H1 (cell line): Measurements from ENCODE around the gene CRB2. TPM values are rescaled to one million over a fixed set of nuclear protein-coding genes. Genes with fewer than 3 reads are reported as not detected.

Source experiments
- CTCF ChIA-PET: fragments of 300-600 bp; sonication (Branson Sonifier 250); formaldehyde crosslinking; loops from one replicate; lab custom pipeline; 2021; ENCODE audit not compliant: partially characterized antibody; lab: Charles Lee
- POLR2A ChIA-PET: fragments of 300-600 bp; sonication (Branson Sonifier 250); formaldehyde crosslinking; loops from one replicate; lab custom pipeline; 2021; ENCODE audit warnings: inconsistent platforms; ENCODE audit not compliant: partially characterized antibody; lab: Charles Lee
- DNase-seq, 2 experiments: peaks; one replicate each; pipeline versions ENCODE4 v3.0.0 to v3.0.0-alpha.2; 2010 to 2022; ENCODE audit warnings: low spot score in 2 of 2, low read depth in 1 of 2, mixed read lengths in 1 of 2
- FAIRE-seq: peaks from 2 replicates; lab custom pipeline; 2011; peaks lifted over from hg19 to GRCh38; lab: Jason Lieb, UNC
- H2AFZ ChIP-seq: 2 replicates; pipeline ENCODE4 v1.8.1; 2012; ENCODE audit warnings: low read length, inconsistent platforms
- H2AK5ac ChIP-seq: 2 replicates; pipeline ENCODE4 v1.6.1; 2013; ENCODE audit warnings: low read depth, low read length
- H2BK120ac ChIP-seq: replicated peaks from 2 replicates; pipeline ENCODE3; 2013; ENCODE audit warnings: low read depth, low read length, inconsistent platforms
- H2BK12ac ChIP-seq: 2 replicates; pipeline ENCODE4 v1.6.1; 2013; ENCODE audit warnings: low read depth, low read length
- H2BK15ac ChIP-seq: 2 replicates; pipeline ENCODE4 v1.6.1; 2013; ENCODE audit warnings: low read length
- H2BK20ac ChIP-seq: 2 replicates; pipeline ENCODE4 v1.6.1; 2013; ENCODE audit warnings: low read length
- H2BK5ac ChIP-seq: 2 replicates; pipeline ENCODE4 v1.6.1; 2013; ENCODE audit warnings: low read depth, low read length
- H3K14ac ChIP-seq: 2 replicates; pipeline ENCODE4 v1.6.1; 2013; ENCODE audit warnings: inconsistent platforms; ENCODE audit not compliant: insufficient read length
- H3K18ac ChIP-seq: 2 replicates; pipeline ENCODE4 v1.6.1; 2013; ENCODE audit warnings: low read length; ENCODE audit errors: extremely low read depth
- H3K23ac ChIP-seq: 2 replicates; pipeline ENCODE4 v1.6.1; 2013; ENCODE audit warnings: inconsistent platforms; ENCODE audit not compliant: insufficient read length
- H3K23me2 ChIP-seq: 2 replicates; pipeline ENCODE4 v1.6.1; 2013; ENCODE audit warnings: low read depth, low read length
- H3K27ac ChIP-seq: 2 replicates; pipeline ENCODE4 v1.6.1; 2011; ENCODE audit warnings: low read depth, low read length, inconsistent platforms
- H3K27me3 ChIP-seq, 4 experiments: replicated peaks in 1 of 4; 1 replicate in 1 of 4; 2 replicates in 3 of 4; pipeline versions ENCODE4 v1.6.1 to v1.8.1; 2011 to 2013; ENCODE audit warnings: low read length in 3 of 4, mild to moderate bottlenecking in 3 of 4, inconsistent platforms in 2 of 4, mixed read lengths in 2 of 4, moderate library complexity in 1 of 4; ENCODE audit not compliant: control insufficient read depth in 3 of 4, insufficient read depth in 3 of 4; ENCODE audit errors: extremely low read depth in 1 of 4
- H3K36me3 ChIP-seq, 4 experiments: 2 replicates each; pipeline versions ENCODE4 v1.6.1 to v1.8.1; 2011 to 2013; ENCODE audit warnings: mild to moderate bottlenecking in 4 of 4, low read length in 3 of 4, moderate library complexity in 2 of 4, control low read depth in 1 of 4, inconsistent platforms in 1 of 4; ENCODE audit not compliant: insufficient read depth in 4 of 4, control insufficient read depth in 2 of 4
- H3K4ac ChIP-seq: replicated peaks from 2 replicates; pipeline ENCODE3; 2013; ENCODE audit warnings: low read length, low read depth, mixed read lengths, inconsistent platforms; ENCODE audit not compliant: insufficient read length
- H3K4me1 ChIP-seq, 4 experiments: replicated peaks in 1 of 4; 1 replicate in 1 of 4; 2 replicates in 3 of 4; pipeline versions ENCODE4 v1.6.1 to v1.8.1; 2011 to 2013; ENCODE audit warnings: low read length in 3 of 4, inconsistent platforms in 2 of 4, mixed read lengths in 1 of 4; ENCODE audit not compliant: insufficient read depth in 4 of 4, control insufficient read depth in 3 of 4
- H3K4me2 ChIP-seq, 2 experiments: 2 replicates each; pipeline versions ENCODE4 v1.6.1 to v1.8.1; 2011 to 2013; ENCODE audit warnings: low read depth in 2 of 2, low read length in 2 of 2, control low read depth in 1 of 2, inconsistent platforms in 1 of 2, mild to moderate bottlenecking in 1 of 2; ENCODE audit not compliant: insufficient read depth in 1 of 2
- H3K4me3 ChIP-seq, 4 experiments: fragments of 200-600, 300-600 bp in 1 of 4; sonication (generic), shearing (Covaris generic), sonication (Bioruptor Twin) in 1 of 4; 2 replicates each; pipeline versions ENCODE4 v1.5.1 to v1.8.1; 2011 to 2016; ENCODE audit warnings: low read length in 4 of 4, low read depth in 3 of 4, control low read depth in 2 of 4, inconsistent platforms in 2 of 4, mild to moderate bottlenecking in 2 of 4, mixed read lengths in 1 of 4, moderate library complexity in 1 of 4; ENCODE audit not compliant: insufficient read depth in 2 of 4; ENCODE audit errors: extremely low read depth in 1 of 4
- H3K56ac ChIP-seq: replicated peaks from 2 replicates; pipeline ENCODE3; 2013; ENCODE audit warnings: low read depth, mild to moderate bottlenecking, mixed read lengths, low read length, inconsistent platforms; ENCODE audit not compliant: insufficient read length
- H3K79me1 ChIP-seq: 2 replicates; pipeline ENCODE4 v1.6.1; 2013; ENCODE audit warnings: low read depth, low read length, control low read depth
- H3K79me2 ChIP-seq, 2 experiments: 2 replicates each; pipeline versions ENCODE4 v1.6.1 to v1.8.1; 2012 to 2013; ENCODE audit warnings: low read length in 2 of 2, mild to moderate bottlenecking in 2 of 2, inconsistent platforms in 1 of 2; ENCODE audit not compliant: insufficient read depth in 2 of 2, control insufficient read depth in 1 of 2
- H3K9ac ChIP-seq, 4 experiments: replicated peaks in 1 of 4; 1 replicate in 1 of 4; 2 replicates in 3 of 4; pipeline versions ENCODE4 v1.6.1 to v1.8.1; 2011 to 2013; ENCODE audit warnings: low read depth in 3 of 4, low read length in 3 of 4, control low read depth in 2 of 4, mild to moderate bottlenecking in 2 of 4, moderate library complexity in 2 of 4, inconsistent platforms in 1 of 4; ENCODE audit errors: extremely low read depth in 1 of 4
- H3K9me3 ChIP-seq, 2 experiments: 2 replicates each; pipeline versions ENCODE4 v1.6.1 to v1.8.1; 2012 to 2013; ENCODE audit warnings: mild to moderate bottlenecking in 2 of 2, moderate library complexity in 2 of 2, control low read depth in 1 of 2, inconsistent platforms in 1 of 2, low read depth in 1 of 2, low read length in 1 of 2, mixed read lengths in 1 of 2; ENCODE audit not compliant: insufficient read depth in 2 of 2
- H4K20me1 ChIP-seq, 2 experiments: replicated peaks in 1 of 2; 2 replicates each; pipeline versions ENCODE3 to v1.8.1; 2011 to 2013; ENCODE audit warnings: inconsistent platforms in 2 of 2, low read length in 2 of 2, mild to moderate bottlenecking in 1 of 2; ENCODE audit not compliant: insufficient read depth in 2 of 2, control insufficient read depth in 1 of 2
- H4K5ac ChIP-seq: 2 replicates; pipeline ENCODE4 v1.6.1; 2013; ENCODE audit warnings: low read length, low read depth, mixed read lengths, inconsistent platforms; ENCODE audit not compliant: insufficient read length
- H4K8ac ChIP-seq: 2 replicates; pipeline ENCODE4 v1.8.0; 2013; ENCODE audit warnings: mild to moderate bottlenecking, moderate library complexity, low read length, inconsistent platforms; ENCODE audit not compliant: insufficient read depth; ENCODE audit errors: extremely low read depth
- H4K91ac ChIP-seq: replicated peaks from 2 replicates; pipeline ENCODE3; 2013; ENCODE audit warnings: low read length, mixed read lengths, inconsistent platforms; ENCODE audit not compliant: insufficient read length
- EGR1 ChIP-seq: IDR thresholded peaks from 2 replicates; pipeline ENCODE4 v1.6.1; 2011; ENCODE audit warnings: low read depth, low read length, borderline replicate concordance
- GTF2F1 ChIP-seq: IDR thresholded peaks from 2 replicates; pipeline ENCODE4 v1.6.1; 2012; ENCODE audit warnings: low read depth, low read length, improper control_type of control experiment, borderline replicate concordance
- HDAC2 ChIP-seq, 2 experiments: fragments of 300-600 bp in 1 of 2; sonication (generic) in 1 of 2; IDR thresholded peaks; 2 replicates each; pipeline ENCODE4 v1.6.1; 2011 to 2012; ENCODE audit warnings: low read depth in 2 of 2, low read length in 2 of 2, mild to moderate bottlenecking in 2 of 2, moderate library complexity in 2 of 2, borderline replicate concordance in 1 of 2, inconsistent platforms in 1 of 2
- KDM1A ChIP-seq: fragments of 200-600, 300-600 bp; sonication (generic); IDR thresholded peaks from 2 replicates; pipeline ENCODE4 v1.7.1; 2016; ENCODE audit warnings: mild to moderate bottlenecking, low read length, borderline replicate concordance
- KDM4A ChIP-seq: IDR thresholded peaks from one replicate; pipeline ENCODE4 v1.7.1; 2012; ENCODE audit warnings: low read depth, mild to moderate bottlenecking, moderate library complexity, low read length, inconsistent platforms; ENCODE audit not compliant: severe bottlenecking
- POLR2A ChIP-seq, 2 experiments: IDR thresholded peaks; 1 replicate in 1 of 2; 2 replicates in 1 of 2; pipeline ENCODE4 v1.6.1; 2011; ENCODE audit warnings: low read depth in 2 of 2, low read length in 2 of 2, mild to moderate bottlenecking in 2 of 2; ENCODE audit errors: control extremely low read depth in 1 of 2
- POLR2AphosphoS5 ChIP-seq: IDR thresholded peaks from 2 replicates; pipeline ENCODE4 v1.6.1; 2011; ENCODE audit warnings: low read depth, low read length
- RAD21 ChIP-seq, 2 experiments: IDR thresholded peaks in 1 of 2; conservative IDR thresholded peaks in 1 of 2; 2 replicates each; pipeline ENCODE4 v1.6.1; 2011; ENCODE audit warnings: low read depth in 2 of 2, low read length in 2 of 2, improper control_type of control experiment in 1 of 2, inconsistent platforms in 1 of 2, mild to moderate bottlenecking in 1 of 2, moderate library complexity in 1 of 2
- RFX5 ChIP-seq: IDR thresholded peaks from 2 replicates; pipeline ENCODE4 v1.6.1; 2011; ENCODE audit warnings: low read depth, low read length, improper control_type of control experiment, borderline replicate concordance
- SAP30 ChIP-seq: fragments of 300-600 bp; sonication (generic); IDR thresholded peaks from 2 replicates; pipeline ENCODE4 v1.7.1; 2012; ENCODE audit warnings: low read length, moderate library complexity, mild to moderate bottlenecking, inconsistent platforms; ENCODE audit not compliant: insufficient read depth, insufficient replicate concordance
- SP2 ChIP-seq: IDR thresholded peaks from 2 replicates; pipeline ENCODE4 v1.6.1; 2012; ENCODE audit warnings: mild to moderate bottlenecking, low read length, inconsistent platforms
- TAF7 ChIP-seq: optimal IDR thresholded peaks from 2 replicates; pipeline ENCODE3; 2011; ENCODE audit warnings: low read depth, mild to moderate bottlenecking, inconsistent platforms, low read length, moderate library complexity, borderline replicate concordance
- WGBS, 2 experiments: shearing (Covaris generic) in 1 of 2; methylation state at CpG; one replicate each; pipeline versions ENCODE4 v1.1.6 to v1.1.7; 2013 to 2015; ENCODE audit warnings: low lambda C conversion rate in 2 of 2, mixed read lengths in 2 of 2, inconsistent platforms in 1 of 2, low coverage in 1 of 2, missing lambda C conversion rate in 1 of 2; ENCODE audit not compliant: insufficient replicate concordance in 2 of 2, insufficient coverage in 1 of 2, insufficient read length in 1 of 2; ENCODE audit errors: extremely low coverage in 1 of 2, missing lambda C conversion rate in 1 of 2; 5-methylcytosine and 5-hydroxymethylcytosine counted together
- polyA plus RNA-seq, 7 experiments: library from polyadenylated mRNA; depleted of rRNA in 3 of 7; stranded (reverse) in 5 of 7; unstranded in 2 of 7; fragments of >200 nt in 5 of 7; fragments of 200-250 nt in 2 of 7; gene quantifications; 1 replicate in 5 of 7; 2 replicates in 1 of 7; 4 replicates in 1 of 7; pipeline versions ENCODE4 v1.2.1 to v1.2.3, GENCODE V29; 2011 to 2013; ENCODE audit warnings: missing spikeins in 2 of 7, mixed read lengths in 2 of 7
- total RNA-seq: library from RNA; stranded (reverse); fragmentation: NEBNext Ultra II Directional; extraction: Animal tissue kit (Norgen Biotek cat#: 25700); gene quantifications from 2 replicates; pipeline ENCODE4 v1.2.1, GENCODE V29; 2021
- TF ChIP-seq, protein P1 (sequence below): IDR thresholded peaks from 2 replicates; pipeline ENCODE4 v1.6.1; 2011; ENCODE audit warnings: low read depth, mild to moderate bottlenecking, low read length; ENCODE audit not compliant: insufficient read depth

Gene CRB2
- total and polyA plus RNA-seq, 2 of the 8 experiments (the other 6 are each of a cell fraction or from before 2014, with no cell fraction given), result 4.0 to 8.4 TPM

DNA sequence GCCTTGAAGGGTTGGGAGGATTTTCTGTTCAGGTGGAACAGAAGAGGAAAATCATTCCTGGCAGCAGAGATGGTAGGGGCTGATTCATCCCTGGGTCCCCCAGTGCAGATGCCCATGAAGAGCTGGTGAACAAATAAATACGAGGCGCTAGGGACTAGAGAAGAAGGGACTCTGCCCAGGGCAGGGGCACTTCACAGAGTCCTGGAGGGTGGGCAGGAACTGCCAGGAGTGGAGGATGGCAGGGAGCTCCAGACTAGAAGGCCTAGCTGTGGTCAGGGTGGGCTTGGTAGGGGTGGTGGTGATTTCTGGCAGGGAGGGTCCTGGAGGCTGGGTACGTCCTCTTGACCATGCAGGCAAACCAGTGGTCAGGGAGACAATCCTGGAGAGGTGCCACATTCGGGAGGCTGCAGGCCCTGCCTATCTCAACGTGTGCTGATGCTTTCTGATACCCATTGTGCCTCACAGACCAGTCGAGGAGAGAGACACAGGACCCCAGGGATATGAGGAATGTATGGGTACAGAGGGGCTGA lies 69.9 kb downstream of the CRB2 start:
- Histone ChIP-seq H3K27me3 (no peaks in the 10 kb centered on the region), H3K23ac (no peak overlapping the region), H3K79me2 (no peaks in the 10 kb centered on the region), H2BK20ac (no peak overlapping the region), H3K27ac (no peak overlapping the region), H2BK5ac (no peak overlapping the region), H2BK120ac (no peak overlapping the region), H3K4me2 (no peak overlapping the region), H4K91ac (no peak overlapping the region), H4K5ac (no peak overlapping the region), H3K14ac (no peak overlapping the region), H3K36me3 (no peaks in the 10 kb centered on the region), H3K9ac (no peak overlapping the region; a peak in 2 of 7 replicates), H3K4me1 (peaks cover 5 to 14% (median 11%) of the 10 kb centered on the region in 4 experiments), H2BK15ac (no peak overlapping the region), H2AK5ac (no peak overlapping the region), H3K9me3 (no peaks in the 10 kb centered on the region), H3K56ac (no peak overlapping the region), H3K4ac (no peak overlapping the region), H3K18ac (no peak overlapping the region), H4K20me1 (no peaks in the 10 kb centered on the region), H2BK12ac (no peak overlapping the region), H2AFZ (no peak overlapping the region), H4K8ac (no peak overlapping the region), H3K23me2 (no peaks in the 10 kb centered on the region), H3K79me1 (no peaks in the 10 kb centered on the region), H3K4me3 (no peak overlapping the region)
- POLR2A ChIA-PET, result no interaction called here
- WGBS, 2 experiments, result 76% methylated on average over 6 of the region's 6 CpGs; no CpG with 5 or more reads in 1 of the 2 experiments
- CTCF ChIA-PET, result interaction anchor here (1.0 to 5.9 kb wide), 9 partner anchors 10 to 895 kb away, joined by 3 to 64 read pairs (median 5); no protein-coding TSS in a partner anchor
- no peak for DNase-seq
- FAIRE-seq, result no peak
- TF ChIP-seq HDAC2 (IDR thresholded peaks at IDR 0.05; ENCODE audit: borderline replicate concordance in 1 of 2, low read depth in 2 of 2, low read length in 2 of 2) (no peak), POLR2AphosphoS5 (no peak), RFX5 (no peak), KDM1A (no peak), TAF7 (no peak), KDM4A (no peak), GTF2F1 (no peak), SAP30 (no peak), SP2 (no peak), EGR1 (no peak), POLR2A (IDR thresholded peaks at IDR 0.05; ENCODE audit: control extremely low read depth in 1 of 2, low read depth in 2 of 2, low read length in 2 of 2) (no peak), RAD21 (IDR thresholded peaks at IDR 0.05 in 1 of 2, conservative IDR thresholded peaks at IDR 0.05 in 1 of 2; ENCODE audit: low read depth in 2 of 2, low read length in 2 of 2) (no peak)
- TF ChIP-seq, protein P1, sequence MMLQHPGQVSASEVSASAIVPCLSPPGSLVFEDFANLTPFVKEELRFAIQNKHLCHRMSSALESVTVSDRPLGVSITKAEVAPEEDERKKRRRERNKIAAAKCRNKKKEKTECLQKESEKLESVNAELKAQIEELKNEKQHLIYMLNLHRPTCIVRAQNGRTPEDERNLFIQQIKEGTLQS, result no peak
